Neural progenitor cell (in vitro differentiated cells): ENCODE results near the gene FAM163B. TPM values are rescaled to one million over a fixed set of nuclear protein-coding genes. Genes with fewer than 3 reads are reported as not detected.

Experiments used
- DNase-seq: peaks from one replicate; pipeline ENCODE4 v3.0.0-alpha.2; 2016; ENCODE audit warnings: low spot score
- H2AFZ ChIP-seq: fragments of 200-600 bp; sonication (generic); replicated peaks from 2 replicates; pipeline ENCODE4 v1.6.1; 2016; ENCODE audit warnings: antibody characterized with exemption
- H3F3A ChIP-seq: fragments of 200-600 bp; sonication (generic); 2 replicates; pipeline ENCODE4 v1.6.1; 2016; ENCODE audit warnings: antibody characterized with exemption, low read depth
- H3K27ac ChIP-seq: fragments of 200-600 bp; sonication (generic); 2 replicates; pipeline ENCODE4 v1.5.1; 2016; ENCODE audit warnings: mild to moderate bottlenecking
- H3K27me3 ChIP-seq: fragments of 200-600 bp; sonication (generic); 2 replicates; pipeline ENCODE4 v1.6.1; 2016; ENCODE audit warnings: mild to moderate bottlenecking, moderate library complexity
- H3K36me3 ChIP-seq: fragments of 200-600 bp; sonication (generic); 2 replicates; pipeline ENCODE4 v1.5.1; 2016
- H3K4me1 ChIP-seq: fragments of 200-600 bp; sonication (generic); 2 replicates; pipeline ENCODE4 v1.6.1; 2016; ENCODE audit warnings: mixed run types
- H3K4me2 ChIP-seq: fragments of 200-600 bp; sonication (generic); 2 replicates; pipeline ENCODE4 v1.6.1; 2016
- H3K4me3 ChIP-seq: fragments of 200-600 bp; sonication (generic); 2 replicates; pipeline ENCODE4 v1.5.1; 2016
- H3K79me2 ChIP-seq: fragments of 200-600 bp; sonication (generic); 2 replicates; pipeline ENCODE4 v1.6.1; 2016; ENCODE audit warnings: low read depth
- H3K9ac ChIP-seq: fragments of 200-600 bp; sonication (generic); 2 replicates; pipeline ENCODE4 v1.6.1; 2016
- H3K9me3 ChIP-seq: fragments of 200-600 bp; sonication (generic); 2 replicates; pipeline ENCODE4 v1.5.1; 2016; ENCODE audit warnings: low read depth
- H4K20me1 ChIP-seq: fragments of 200-600 bp; sonication (generic); 2 replicates; pipeline ENCODE4 v1.6.1; 2016; ENCODE audit warnings: low read depth
- H3K27ac Mint-ChIP-seq: 3 replicates; pipeline ENCODE4 v1.8.0; 2021; ENCODE audit warnings: mixed read lengths
- H3K27me3 Mint-ChIP-seq: 2 replicates; pipeline ENCODE4 v1.8.0; 2022; ENCODE audit warnings: low read depth, mild to moderate bottlenecking, inconsistent platforms, moderate library complexity, mixed read lengths; ENCODE audit not compliant: insufficient read depth
- H3K36me3 Mint-ChIP-seq: 3 replicates; pipeline ENCODE4 v1.8.0; 2021; ENCODE audit warnings: mixed read lengths
- H3K4me1 Mint-ChIP-seq: 3 replicates; pipeline ENCODE4 v1.8.0; 2021; ENCODE audit warnings: mixed read lengths
- H3K4me3 Mint-ChIP-seq: 3 replicates; pipeline ENCODE4 v1.8.0; 2021; ENCODE audit warnings: mild to moderate bottlenecking, moderate library complexity, mixed read lengths
- H3K9me3 Mint-ChIP-seq: 3 replicates; pipeline ENCODE4 v1.8.0; 2020; ENCODE audit warnings: mixed read lengths
- CTCF ChIP-seq: fragments of 200-600 bp; sonication (generic); IDR thresholded peaks from 2 replicates; pipeline ENCODE4 v1.5.1; 2017; ENCODE audit warnings: antibody characterized with exemption, mild to moderate bottlenecking
- EZH2 ChIP-seq: fragments of 200-600 bp; sonication (generic); IDR thresholded peaks from 2 replicates; pipeline ENCODE4 v1.6.1; 2017; ENCODE audit warnings: antibody characterized with exemption, mild to moderate bottlenecking, moderate library complexity
- EZH2phosphoT487 ChIP-seq: fragments of 200-600 bp; sonication (generic); IDR thresholded peaks from 2 replicates; pipeline ENCODE4 v1.6.1; 2017; ENCODE audit warnings: antibody characterized with exemption
- total RNA-seq: library from RNA; depleted of rRNA; stranded (reverse); fragments of >200 nt; gene quantifications from 2 replicates; pipeline ENCODE4 v1.2.3, GENCODE V29; 2015; ENCODE audit warnings: low replicate concordance

The FAM163B gene
- total RNA-seq, 1 donor from 2014 or later, result not detected

- Mint-ChIP-seq H3K9me3 (peaks cover 13% of the 10 kb centered on the region), H3K4me1 (peaks cover 14% of the 10 kb centered on the region), H3K27me3 (peaks cover 19% of the 10 kb centered on the region), H3K36me3 (peaks cover 3% of the 10 kb centered on the region), H3K27ac (no peak overlapping the region), H3K4me3 (no peak overlapping the region)
- Histone ChIP-seq H3K79me2 (no peaks in the 10 kb centered on the region), H3K4me2 (no peak overlapping the region), H3K9me3 (no peaks in the 10 kb centered on the region), H3K27me3 (no peaks in the 10 kb centered on the region), H3K9ac (no peak overlapping the region), H3K27ac (no peak overlapping the region), H2AFZ (no peak overlapping the region), H3K4me3 (no peak overlapping the region), H4K20me1 (no peaks in the 10 kb centered on the region), H3K4me1 (peaks cover 11% of the 10 kb centered on the region), H3K36me3 (no peaks in the 10 kb centered on the region), H3F3A (peaks cover 3% of the 10 kb centered on the region)
- TF ChIP-seq EZH2, result no peak
- peak; percentile 68 for TF ChIP-seq CTCF
- TF ChIP-seq EZH2phosphoT487, result no peak
- peak; percentile 45 for DNase-seq
Measured at GRCh38 chr9:133589454-133590227, 19.5 kb downstream of the FAM163B start.

DNA sequence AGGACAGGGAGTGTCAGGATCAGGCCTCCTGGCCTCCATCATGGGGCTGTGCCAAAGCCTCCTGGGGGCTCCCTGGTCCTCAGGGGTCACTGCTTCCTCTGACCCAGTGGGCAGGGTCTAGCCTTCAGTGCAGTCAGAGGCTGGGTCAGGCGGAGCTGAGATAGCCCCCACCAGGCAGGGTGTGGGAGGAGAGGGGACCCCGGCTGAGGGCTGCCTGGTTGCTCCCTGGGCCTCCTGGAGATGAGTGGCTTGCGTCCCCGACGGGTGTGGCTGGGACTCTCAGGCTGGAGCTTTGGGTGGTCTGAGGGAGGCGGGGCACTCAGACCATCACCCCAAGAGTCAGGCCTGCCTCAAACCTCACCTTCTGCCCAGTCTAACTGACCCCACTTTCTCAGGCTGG, 21.7 kb downstream of the FAM163B start:
- no peak overlapping the region for H3K27ac ChIP-seq
- H3K9ac ChIP-seq, result no peak overlapping the region
- H4K20me1 ChIP-seq, result no peaks in the 10 kb centered on the region
- Mint-ChIP-seq H3K27me3 (peaks cover 17% of the 10 kb centered on the region), H3K27ac (no peak overlapping the region), H3K4me1 (peaks cover 23% of the 10 kb centered on the region), H3K4me3 (no peak overlapping the region), H3K36me3 (peaks cover 3% of the 10 kb centered on the region), H3K9me3 (peaks cover 13% of the 10 kb centered on the region)
- H3K36me3 ChIP-seq, result no peaks in the 10 kb centered on the region
- H3K4me2 ChIP-seq, result no peak overlapping the region
- peaks cover 16% of the 10 kb centered on the region for H3K4me1 ChIP-seq
- H2AFZ ChIP-seq, result no peak overlapping the region
- no peaks in the 10 kb centered on the region for H3K27me3 ChIP-seq
- TF ChIP-seq CTCF (no peak), EZH2 (no peak), EZH2phosphoT487 (no peak)
- H3K4me3 ChIP-seq, result no peak overlapping the region
- peaks cover 8% of the 10 kb centered on the region for H3F3A ChIP-seq
- H3K79me2 ChIP-seq, result no peaks in the 10 kb centered on the region
- DNase-seq, result no peak
- no peaks in the 10 kb centered on the region for H3K9me3 ChIP-seq

DNA sequence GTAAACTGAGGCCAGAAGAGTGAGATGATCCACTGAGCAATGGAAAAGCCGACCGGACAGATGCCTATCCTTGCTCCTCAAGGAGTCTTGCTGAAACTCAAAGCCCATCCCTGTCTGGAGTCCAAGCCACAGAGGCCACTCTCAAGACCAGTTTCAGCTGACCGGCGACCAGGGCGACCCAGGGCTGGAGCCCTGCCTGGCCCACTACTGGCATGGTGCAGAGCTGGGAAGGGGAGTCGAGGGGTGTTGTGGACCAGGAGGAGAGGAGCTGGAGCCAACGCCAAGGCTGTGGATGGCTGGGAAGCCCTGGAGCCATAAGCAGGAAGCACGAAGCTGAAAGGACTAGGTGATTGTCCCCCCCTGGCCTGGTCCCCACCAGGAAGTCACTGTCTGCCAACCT, 22.1 kb downstream of the FAM163B start:
- peaks cover 3% of the 10 kb centered on the region for H3K36me3 Mint-ChIP-seq
- no peak overlapping the region for H3K27ac Mint-ChIP-seq
- Histone ChIP-seq H3K27ac (no peak overlapping the region), H3K9ac (no peak overlapping the region), H3F3A (peaks cover 8% of the 10 kb centered on the region), H3K4me2 (no peak overlapping the region), H3K9me3 (no peaks in the 10 kb centered on the region), H4K20me1 (no peaks in the 10 kb centered on the region), H3K4me3 (no peak overlapping the region), H3K36me3 (no peaks in the 10 kb centered on the region), H3K79me2 (no peaks in the 10 kb centered on the region), H2AFZ (no peak overlapping the region), H3K4me1 (peaks cover 18% of the 10 kb centered on the region), H3K27me3 (no peaks in the 10 kb centered on the region)
- no peak for TF ChIP-seq EZH2
- no peak for TF ChIP-seq EZH2phosphoT487
- TF ChIP-seq CTCF, result no peak
- peaks cover 17% of the 10 kb centered on the region for H3K27me3 Mint-ChIP-seq
- H3K9me3 Mint-ChIP-seq, result peaks cover 13% of the 10 kb centered on the region
- DNase-seq, result no peak
- H3K4me3 Mint-ChIP-seq, result no peak overlapping the region
- peaks cover 27% of the 10 kb centered on the region for H3K4me1 Mint-ChIP-seq
